Measurements from ENCODE around the gene EIF4H. TPM values are rescaled to one million over a fixed set of nuclear protein-coding genes. Genes with fewer than 3 reads are reported as not detected.

The EIF4H gene
- total and polyA plus RNA-seq, 9 of the 15 experiments (the other 6 are each of a cell fraction or from before 2014, with no cell fraction given), result 11.0 to 435 (median 319) TPM

DNA sequence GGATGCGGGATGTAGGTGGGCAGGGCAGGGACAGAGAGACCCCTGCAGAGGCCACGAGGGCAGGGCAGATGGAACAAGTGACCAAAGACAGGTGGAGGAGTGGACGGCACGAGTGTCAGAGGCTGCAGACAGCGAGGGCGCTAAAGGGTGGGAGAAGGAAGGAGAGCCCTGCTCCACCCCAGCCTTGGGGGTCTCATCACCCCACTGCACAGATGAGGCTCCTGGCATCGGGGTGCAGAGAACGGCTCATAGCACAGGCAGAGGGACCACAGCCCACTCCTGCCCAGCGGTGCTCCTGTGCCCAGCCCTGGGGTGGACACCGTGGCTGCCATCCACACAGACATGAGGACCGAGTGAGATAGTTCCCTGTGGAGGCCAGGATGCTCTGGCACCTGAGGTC lies 33.4 kb downstream of the EIF4H start:
- H3K4me1 ChIP-seq (replicated peaks in 1 of 2; ENCODE audit: control insufficient read depth in 2 of 2, insufficient read depth in 2 of 2, low read length in 2 of 2), result peaks cover 3 to 28% of the 10 kb centered on the region in 2 experiments; a peak in 4 of 5 replicates
- no peak overlapping the region for H3K27ac ChIP-seq (ENCODE audit: extremely low read depth, low read depth, low read length)
- CTCF ChIA-PET (ENCODE audit: low intra/inter-chr PET ratio), result interaction anchor here (1.2 to 3.2 kb wide), 4 partner anchors 137 to 194 kb away, joined by 3 to 51 read pairs (median 19); no protein-coding TSS in a partner anchor
- H2AFZ ChIP-seq (ENCODE audit: low read depth, low read length), result no peak overlapping the region
- no peaks in the 10 kb centered on the region for H3K79me2 ChIP-seq (ENCODE audit: control insufficient read depth, insufficient read depth, low read length)
- H3K9me3 ChIP-seq (replicated peaks; ENCODE audit: control insufficient read depth, insufficient read depth, low read depth, low read length), result no peaks in the 10 kb centered on the region
- H3K4me3 ChIP-seq, result no peak overlapping the region
- intact Hi-C loops (cut with micrococcal nuclease), result no loop called here
- in situ Hi-C loops (cut with MboI), result loop anchor here (5.0 to 10.0 kb wide), 2 partner anchors 195 to 333 kb away; no protein-coding TSS in a partner anchor
- H3K9ac ChIP-seq (ENCODE audit: insufficient read depth in 1 of 2, low read depth in 2 of 2, low read length in 2 of 2), result no peak overlapping the region
- BruUV-seq (replicated peaks), result no TSS peak
- H4K20me1 ChIP-seq (replicated peaks; ENCODE audit: control insufficient read depth, insufficient read depth, low read length), result no peaks in the 10 kb centered on the region
- H3K9me1 ChIP-seq (ENCODE audit: control insufficient read depth, insufficient read depth, low read length), result no peaks in the 10 kb centered on the region
- H3K36me3 ChIP-seq (ENCODE audit: control insufficient read depth, insufficient read depth, low read length), result no peaks in the 10 kb centered on the region
- WGBS (ENCODE audit: insufficient coverage, low coverage, missing lambda C conversion rate), result 44% methylated on average over 11 of the region's 11 CpGs
- TF ChIP-seq ESRRB (CRISPR knock-in tag; IDR thresholded peaks at IDR 0.05; ENCODE audit: borderline replicate concordance) (no peak), NCOA6 (IDR thresholded peaks at IDR 0.05) (no peak), ZNF224 (CRISPR knock-in tag; IDR thresholded peaks at IDR 0.05) (no peak), HIVEP1 (CRISPR knock-in tag; IDR thresholded peaks at IDR 0.05) (no peak), ZNF778 (CRISPR knock-in tag; IDR thresholded peaks at IDR 0.05) (no peak), HDAC8 (tag; IDR thresholded peaks at IDR 0.05) (no peak), SMAD3 (CRISPR knock-in tag; conservative IDR thresholded peaks at IDR 0.05) (no peak), ZNF239 (CRISPR knock-in tag; IDR thresholded peaks at IDR 0.05) (no peak), AFF1 (IDR thresholded peaks at IDR 0.05; ENCODE audit: low read depth in 1 of 2, partially characterized antibody in 2 of 2) (no peak), USF1 (CRISPR knock-in tag; IDR thresholded peaks at IDR 0.05) (no peak), ZBTB8A (IDR thresholded peaks at IDR 0.05; ENCODE audit: partially characterized antibody) (no peak), ZNF584 (CRISPR knock-in tag; IDR thresholded peaks at IDR 0.05; ENCODE audit: low read depth) (no peak), NONO (IDR thresholded peaks at IDR 0.05; ENCODE audit: low read depth in 2 of 2, low read length in 1 of 2) (no peak), ZNF76 (CRISPR knock-in tag; IDR thresholded peaks at IDR 0.05; ENCODE audit: borderline replicate concordance) (no peak)
- TF ChIP-seq, protein P1, sequence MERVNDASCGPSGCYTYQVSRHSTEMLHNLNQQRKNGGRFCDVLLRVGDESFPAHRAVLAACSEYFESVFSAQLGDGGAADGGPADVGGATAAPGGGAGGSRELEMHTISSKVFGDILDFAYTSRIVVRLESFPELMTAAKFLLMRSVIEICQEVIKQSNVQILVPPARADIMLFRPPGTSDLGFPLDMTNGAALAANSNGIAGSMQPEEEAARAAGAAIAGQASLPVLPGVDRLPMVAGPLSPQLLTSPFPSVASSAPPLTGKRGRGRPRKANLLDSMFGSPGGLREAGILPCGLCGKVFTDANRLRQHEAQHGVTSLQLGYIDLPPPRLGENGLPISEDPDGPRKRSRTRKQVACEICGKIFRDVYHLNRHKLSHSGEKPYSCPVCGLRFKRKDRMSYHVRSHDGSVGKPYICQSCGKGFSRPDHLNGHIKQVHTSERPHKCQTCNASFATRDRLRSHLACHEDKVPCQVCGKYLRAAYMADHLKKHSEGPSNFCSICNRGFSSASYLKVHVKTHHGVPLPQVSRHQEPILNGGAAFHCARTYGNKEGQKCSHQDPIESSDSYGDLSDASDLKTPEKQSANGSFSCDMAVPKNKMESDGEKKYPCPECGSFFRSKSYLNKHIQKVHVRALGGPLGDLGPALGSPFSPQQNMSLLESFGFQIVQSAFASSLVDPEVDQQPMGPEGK (CRISPR knock-in tag; IDR thresholded peaks at IDR 0.05; ENCODE audit: borderline replicate concordance), result no peak
- H3K27me3 ChIP-seq (ENCODE audit: control insufficient read depth in 2 of 2, insufficient read depth in 2 of 2, low read length in 2 of 2), result no peaks in the 10 kb centered on the region; a peak in 1 of 5 replicates
- H3K4me2 ChIP-seq (ENCODE audit: insufficient read depth, low read length), result no peak overlapping the region
- ATAC-seq (no peak), FAIRE-seq (no peak), DNase-seq (ENCODE audit: extremely low read depth in 1 of 4, low spot score in 3 of 4) (no peak)
- POLR2A ChIA-PET, result interaction anchor here (1.2 to 1.5 kb wide), 2 partner anchors 24 to 33 kb away, joined by 3 to 4 read pairs; partner anchors contain the start of gene EIF4H

Data from K562 (cell line).